Stimulated activated CD8-positive, alpha-beta memory T cell treated with anti-CD3 and anti-CD28 coated beads, Interleukin-15, amount 100 ng/mL, for 1 hour (primary cell): ENCODE results near the gene CC2D2B.
A peak's percentile ranks its signal among the peaks of the same experiment; 100 is the strongest.
"Not testable (repeated sequence)": the region's sequence is repeated elsewhere in the genome, so short reads cannot be mapped to it uniquely, and the experiment has no call there.

ENCODE experiments used
- DNase-seq: peaks from one replicate; pipeline ENCODE4 v3.0.0-alpha.2; 2020; ENCODE audit warnings: low read depth

CC2D2B gene

GRCh38 chr10:96017191-96017687 is 109.5 kb downstream of the CC2D2B start:
- no peak for DNase-seq

- no peak for DNase-seq
Observed at GRCh38 chr10:96021332-96021731, 113.6 kb downstream of the CC2D2B start.

GRCh38 chr10:96022739-96023138 is 115.0 kb downstream of the CC2D2B start:
- DNase-seq, result no peak

GRCh38 chr10:96023168-96023567 is 115.4 kb downstream of the CC2D2B start:
- DNase-seq, result no peak

DNA sequence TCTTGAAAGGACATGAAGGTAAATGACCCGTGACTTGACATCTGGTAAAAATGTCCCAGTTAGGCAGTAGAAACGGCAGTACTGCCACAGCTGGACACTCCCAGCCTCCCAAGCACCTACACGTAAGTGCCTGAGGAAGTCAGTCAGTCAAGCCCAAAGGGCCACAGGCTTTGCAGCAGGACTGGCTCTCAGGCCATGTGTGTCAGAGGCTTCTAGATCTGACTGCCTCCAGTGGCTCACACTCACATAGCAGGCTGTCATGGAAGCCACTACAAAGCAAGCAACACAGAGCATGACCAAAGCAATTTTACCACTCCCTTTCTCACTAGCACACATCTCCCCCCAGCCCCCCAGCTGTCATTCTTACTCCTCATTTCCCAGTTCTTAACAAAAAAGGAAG is 117.8 kb downstream of the CC2D2B start:
- DNase-seq, result no peak

- DNase-seq, result no peak
Observed at GRCh38 chr10:96034625-96035024, 126.8 kb downstream of the CC2D2B start.

DNA sequence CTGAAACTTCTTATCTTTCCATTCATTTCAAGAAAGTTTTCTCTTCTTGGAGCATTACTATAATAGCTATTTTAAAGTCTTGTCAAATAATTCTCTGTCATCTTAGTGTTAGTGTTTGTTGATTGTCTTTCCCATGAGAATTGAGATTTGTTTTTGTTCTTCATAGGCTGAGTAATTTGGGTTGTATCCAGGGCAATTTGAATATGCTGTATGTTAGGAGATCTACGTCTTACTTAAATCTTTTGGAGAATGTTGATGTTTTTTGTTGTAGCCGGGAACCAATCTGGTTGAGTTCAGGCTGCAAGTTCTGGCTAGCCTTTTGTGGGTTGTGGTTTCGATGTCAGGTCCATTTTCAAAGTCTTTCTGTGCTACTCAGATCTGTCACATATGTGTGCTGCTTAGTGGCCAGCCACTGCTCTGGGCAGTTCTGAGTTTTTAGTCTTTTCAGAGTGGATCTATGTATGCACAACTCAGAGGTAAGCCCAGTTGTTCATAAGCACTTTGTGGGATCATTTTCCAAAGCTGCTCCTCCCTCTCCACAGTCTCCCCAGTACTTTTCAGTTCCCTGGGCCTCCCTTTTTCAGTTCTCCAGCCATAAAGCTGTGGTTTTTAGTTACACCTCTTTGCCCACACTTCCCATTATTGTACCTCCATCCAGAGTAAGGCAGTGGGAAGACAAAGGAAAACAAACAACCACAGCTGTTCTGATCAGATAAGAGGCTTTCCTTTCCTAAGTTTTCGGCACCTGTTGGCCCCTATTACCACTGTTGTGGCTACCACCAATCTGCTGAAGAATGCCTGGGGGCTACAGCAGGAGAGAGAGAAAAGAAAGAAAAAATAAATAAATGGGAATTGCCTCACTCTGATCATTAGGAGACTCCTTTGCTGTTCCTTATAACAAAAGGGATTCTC is 131.0 kb downstream of the CC2D2B start:
- no peak for DNase-seq

GRCh38 chr10:96041146-96041545 is 133.4 kb downstream of the CC2D2B start:
- DNase-seq, result no peak

GRCh38 chr10:96043033-96043892 is 135.5 kb downstream of the CC2D2B start, which contains the start of gene CCNJ:
CCNJ (plus strand) TSS chr10:96043583; CDS start chr10:96044394, 811 bp downstream.
- peak; percentile 56 for DNase-seq

DNA sequence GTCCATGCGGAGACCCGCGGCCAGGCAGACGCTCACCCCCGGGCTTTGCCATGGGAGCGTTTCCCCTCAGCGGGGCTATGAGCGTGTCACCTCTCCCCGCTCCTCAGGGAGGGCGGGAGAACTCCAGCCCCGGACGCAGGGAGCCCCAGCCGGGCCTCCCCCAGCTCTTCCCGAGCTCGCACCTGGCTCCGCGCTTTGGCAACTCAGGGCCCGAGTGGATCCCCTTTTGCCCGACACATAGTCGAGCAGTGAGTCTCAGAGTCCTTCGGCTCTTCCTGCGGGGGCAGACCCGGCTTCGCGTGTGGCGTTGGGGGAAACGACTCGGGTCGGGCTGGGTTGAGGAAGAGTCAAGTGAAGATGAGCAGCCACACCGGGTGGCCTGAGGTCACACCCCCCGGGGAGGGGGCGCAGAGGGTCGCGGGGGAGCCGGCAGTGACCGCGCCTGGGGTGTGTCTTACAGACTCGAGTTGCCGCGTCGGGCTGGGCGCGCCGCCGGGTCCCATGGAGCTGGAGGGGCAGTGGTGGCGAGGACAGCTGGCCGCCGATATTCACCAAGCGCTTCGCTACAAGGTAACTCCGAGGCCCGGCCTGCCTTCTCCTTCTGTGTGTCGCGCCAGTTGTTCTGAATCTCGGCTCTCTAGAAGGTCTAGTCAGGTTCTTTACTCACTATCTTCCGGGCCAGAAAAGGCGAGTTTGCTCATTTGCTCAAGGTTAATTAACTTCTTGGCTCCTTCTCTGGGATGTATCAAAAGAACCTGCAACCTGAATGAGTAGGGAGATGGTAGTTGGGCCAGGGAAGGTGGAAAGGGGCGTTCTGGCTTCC is 136.3 kb downstream of the CC2D2B start:
- peak; percentile 10 for DNase-seq

DNA sequence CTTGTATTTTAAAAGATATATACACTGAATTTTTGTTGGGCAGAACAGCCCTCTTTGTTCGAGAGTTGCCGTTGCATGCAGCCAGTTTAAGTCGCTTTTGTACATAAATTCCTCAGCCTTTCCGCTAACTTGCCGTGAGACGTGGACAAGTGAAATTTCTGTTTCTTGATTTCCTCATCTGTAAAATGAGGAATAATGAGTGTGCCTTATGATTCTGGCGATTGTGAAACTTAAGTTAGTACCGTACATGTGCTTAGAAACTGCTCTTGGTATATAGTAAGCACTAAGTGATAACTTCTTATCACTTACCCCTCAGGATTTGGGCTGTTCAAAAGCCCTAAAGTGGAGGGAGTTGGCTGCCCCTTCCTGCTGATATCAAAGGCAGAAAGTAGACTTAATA is 137.0 kb downstream of the CC2D2B start:
- DNase-seq, result no peak

DNA sequence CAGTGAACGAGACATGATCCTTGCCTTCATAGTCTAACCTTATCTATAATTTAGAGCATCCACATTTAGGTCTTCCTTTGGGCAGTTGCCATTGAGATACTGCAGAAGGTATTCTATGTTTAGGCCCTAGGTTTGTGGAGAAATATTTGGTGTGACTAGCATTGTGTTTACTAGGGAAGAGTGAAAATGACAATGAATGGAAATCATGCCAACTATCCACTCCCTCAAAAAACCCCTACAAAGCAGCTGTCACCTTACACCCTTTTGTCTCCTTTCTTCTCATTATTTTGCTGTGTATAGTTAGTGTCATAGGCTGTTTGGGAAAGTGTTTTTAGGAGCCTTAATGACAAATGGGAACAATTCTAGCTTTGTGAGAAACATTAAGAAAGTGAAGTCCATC is 138.8 kb downstream of the CC2D2B start:
- no peak for DNase-seq

DNA sequence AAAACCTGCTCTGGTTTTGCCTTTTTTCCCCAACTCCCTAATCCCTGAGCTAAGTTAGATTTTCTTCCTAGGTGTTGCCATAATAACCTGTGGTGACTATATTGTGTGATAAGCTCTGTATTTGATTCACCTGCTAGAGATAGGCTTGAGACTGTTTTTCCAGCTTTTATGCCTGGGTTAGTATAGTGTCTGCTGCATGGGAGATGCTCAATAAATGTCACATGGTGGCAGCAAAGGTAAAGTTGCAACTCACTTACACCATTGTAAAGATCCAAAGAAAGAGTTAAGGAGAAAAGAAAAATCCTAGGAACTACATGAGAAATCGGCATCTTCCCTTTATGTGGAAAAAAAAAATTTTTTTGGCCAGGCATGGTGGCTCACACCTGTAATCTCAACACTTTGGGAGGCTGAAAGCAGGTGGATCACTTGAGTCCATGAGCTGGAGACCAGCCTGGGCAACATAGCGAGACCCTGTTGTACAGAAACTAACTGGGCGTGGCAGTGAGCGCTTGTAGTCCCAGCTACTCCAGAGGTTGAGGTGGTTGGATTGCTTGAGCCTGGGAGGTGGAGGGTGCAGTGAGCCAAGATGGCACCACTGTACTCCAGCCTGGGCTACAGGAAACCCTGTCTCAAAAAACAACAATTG is 139.4 kb downstream of the CC2D2B start:
- DNase-seq, result no peak

- not testable (repeated sequence) for DNase-seq
Observed at GRCh38 chr10:96047925-96048324, 140.2 kb downstream of the CC2D2B start.

DNA sequence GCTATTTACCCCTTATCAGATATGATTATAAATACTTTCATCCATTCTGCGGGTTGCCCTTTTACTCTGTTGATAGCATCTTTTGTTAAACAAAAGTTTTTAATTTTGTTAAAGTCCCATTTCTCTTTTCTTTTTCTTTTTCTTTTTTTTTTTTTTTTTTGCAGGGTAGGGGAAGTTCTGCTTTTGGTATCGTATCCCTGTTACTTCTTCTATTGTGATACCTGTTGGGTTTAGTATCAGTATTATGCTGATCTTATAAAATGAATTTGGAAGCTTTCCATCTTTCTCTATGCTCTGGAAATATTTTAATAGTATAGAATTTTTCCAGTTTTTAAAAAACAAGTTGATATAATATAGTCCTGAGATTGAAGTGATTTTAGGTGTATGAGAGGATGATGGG is 141.6 kb downstream of the CC2D2B start:
- no peak for DNase-seq

DNA sequence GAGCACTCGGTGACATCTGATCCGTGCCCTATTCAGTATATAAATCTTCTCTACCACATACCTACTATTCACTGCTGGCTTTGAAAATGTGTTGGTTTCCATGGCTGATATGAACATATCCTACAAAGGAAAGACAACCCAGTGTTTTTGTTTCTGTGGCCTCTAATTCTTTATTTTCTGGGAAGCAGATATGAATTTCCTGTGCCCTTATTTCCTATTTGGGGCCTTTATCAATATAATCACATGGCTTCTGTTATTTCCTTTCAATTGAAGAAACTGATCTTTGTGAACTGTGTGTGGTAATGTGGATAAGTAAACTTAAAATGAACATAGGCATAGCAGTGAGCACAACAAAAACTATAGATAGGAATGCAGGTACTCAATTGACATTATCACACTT is 146.2 kb downstream of the CC2D2B start:
- no peak for DNase-seq

GRCh38 chr10:96056787-96057186 is 149.0 kb downstream of the CC2D2B start:
- DNase-seq, result no peak

- DNase-seq, result no peak
Observed at GRCh38 chr10:96061232-96061631, 153.5 kb downstream of the CC2D2B start.

DNA sequence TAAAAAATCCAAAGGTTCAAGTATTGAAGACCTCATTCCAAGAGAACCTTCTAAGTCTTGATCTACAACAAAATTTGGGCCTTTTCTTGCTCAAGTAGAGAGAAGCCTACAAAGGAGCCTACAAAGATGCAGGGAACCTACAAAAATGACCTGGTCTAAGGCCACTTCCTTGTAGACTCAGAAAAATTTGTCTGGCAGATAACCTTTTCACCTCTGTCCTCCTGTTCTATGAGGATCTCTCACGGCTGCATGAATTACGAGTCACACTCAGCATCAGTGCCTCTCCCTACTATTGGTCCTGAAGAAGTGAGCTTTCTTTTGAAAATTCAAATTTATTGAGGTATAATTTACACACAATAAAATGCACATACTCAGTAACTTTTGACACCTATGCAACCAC is 164.9 kb downstream of the CC2D2B start:
- no peak for DNase-seq

- no peak for DNase-seq
Observed at GRCh38 chr10:96073722-96074121, 165.9 kb downstream of the CC2D2B start.

DNA sequence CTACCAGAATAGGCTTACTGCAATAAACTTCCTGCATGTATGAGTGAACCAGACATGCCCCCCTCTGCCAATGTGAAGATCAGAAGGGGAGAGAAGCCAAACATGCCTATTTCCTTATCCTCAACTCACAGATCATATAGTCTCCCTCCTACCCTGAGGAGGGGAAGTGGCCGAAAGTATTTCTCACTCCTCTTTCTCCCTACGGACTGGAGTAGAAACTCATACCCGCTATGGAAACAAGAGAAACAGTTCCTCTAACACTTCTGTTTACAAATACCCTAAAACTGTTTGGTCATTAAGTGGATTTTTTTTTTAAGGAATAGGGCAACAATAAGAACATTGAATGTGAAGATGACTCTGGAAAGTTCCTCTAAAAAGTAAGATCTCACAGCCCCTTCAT is 167.0 kb downstream of the CC2D2B start:
- no peak for DNase-seq
